Stimulated activated CD8-positive, alpha-beta memory T cell treated with anti-CD3 and anti-CD28 coated beads, Interleukin-2, amount 100 ng/mL, for 1 hour (primary cell): Measurements from ENCODE around the gene IFI27.

Experiments
- DNase-seq, 2 donors: peaks; one replicate each; pipeline ENCODE4 v3.0.0-alpha.2; 2020; ENCODE audit warnings: low read depth in 2 of 2

IFI27 gene

DNA sequence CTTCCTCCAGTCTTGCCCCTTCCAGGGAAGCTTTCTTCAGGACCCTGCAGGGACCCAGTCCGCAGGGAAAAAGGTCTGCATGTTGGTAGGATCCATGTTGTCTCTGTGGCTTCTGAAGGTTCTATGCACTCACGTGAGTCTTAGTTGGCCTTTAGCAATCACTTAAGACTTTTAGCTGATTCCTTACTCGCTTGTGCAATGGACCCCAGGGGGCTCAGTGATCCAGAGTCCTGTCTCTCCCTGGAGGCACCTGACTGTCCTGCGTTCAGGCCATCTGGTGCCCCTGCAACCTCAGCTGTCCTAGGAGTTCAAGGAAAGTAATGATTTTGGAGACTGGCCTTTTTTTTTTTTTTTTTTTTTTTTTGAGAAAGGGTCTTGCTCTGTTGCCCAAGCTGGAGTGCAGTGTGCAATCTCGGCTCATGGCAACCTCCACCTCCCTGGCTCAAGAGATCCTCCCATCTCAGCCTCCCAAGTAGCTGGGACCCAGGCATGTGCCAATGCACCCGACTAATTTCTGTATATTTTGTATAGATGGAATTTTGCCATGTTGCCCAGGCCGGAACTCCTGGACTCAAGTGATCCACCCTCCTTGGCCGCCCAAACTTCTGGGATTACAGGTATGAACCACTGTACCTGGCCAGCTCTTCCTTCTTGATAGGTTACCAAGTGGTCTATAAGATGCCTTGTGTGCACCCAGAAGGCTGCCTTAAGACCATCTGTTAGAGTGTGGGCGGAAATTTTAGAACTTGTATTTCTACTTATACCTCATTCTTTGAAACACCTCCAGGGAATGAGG lies 14.2 kb downstream of the IFI27 start:
- no peak for DNase-seq

- no peak for DNase-seq
Measured at GRCh38 chr14:94125659-94126418, 15.3 kb downstream of the IFI27 start.

- no peak for DNase-seq
Measured at GRCh38 chr14:94126419-94126677, 15.8 kb downstream of the IFI27 start.

DNA sequence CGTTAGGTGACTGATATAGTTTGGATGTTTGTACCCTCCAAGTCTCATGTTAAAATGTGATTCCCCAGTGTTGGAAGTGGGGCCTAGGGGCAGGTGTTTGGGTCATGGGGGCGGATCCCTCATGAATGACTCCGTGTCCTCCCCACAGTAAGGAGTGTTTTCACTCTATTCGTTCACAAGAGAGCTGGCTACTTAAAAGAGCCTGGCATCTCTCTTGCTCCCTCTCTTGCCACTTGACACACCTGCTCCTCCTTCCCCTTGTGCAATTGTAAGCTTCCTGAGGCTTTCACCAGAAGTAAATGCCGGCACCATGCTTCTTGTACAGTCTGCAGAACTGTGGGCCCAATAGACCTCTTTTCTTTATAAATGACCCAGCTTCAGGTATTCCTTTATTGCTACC lies 16.3 kb downstream of the IFI27 start:
- DNase-seq: no peak

DNA sequence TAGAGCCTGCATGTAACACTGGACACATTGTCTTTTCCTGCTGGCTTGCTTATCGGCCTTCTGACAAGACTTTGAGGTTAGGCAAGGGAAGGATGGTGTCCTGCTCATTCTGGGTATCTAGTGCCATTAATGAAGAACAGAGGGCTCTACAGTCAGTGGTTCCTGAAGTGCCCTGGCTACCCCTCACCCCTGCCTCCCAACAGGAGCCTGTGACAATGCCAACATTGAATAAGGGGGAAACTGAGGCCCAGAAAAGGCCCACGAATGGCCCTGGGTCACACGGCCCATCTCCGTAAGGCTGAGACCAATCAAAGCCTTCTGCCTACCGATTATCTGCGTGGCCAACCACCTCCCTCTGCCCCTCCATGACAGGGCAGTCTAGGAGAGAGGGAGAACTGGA lies 16.8 kb downstream of the IFI27 start:
- DNase-seq: no peak

DNA sequence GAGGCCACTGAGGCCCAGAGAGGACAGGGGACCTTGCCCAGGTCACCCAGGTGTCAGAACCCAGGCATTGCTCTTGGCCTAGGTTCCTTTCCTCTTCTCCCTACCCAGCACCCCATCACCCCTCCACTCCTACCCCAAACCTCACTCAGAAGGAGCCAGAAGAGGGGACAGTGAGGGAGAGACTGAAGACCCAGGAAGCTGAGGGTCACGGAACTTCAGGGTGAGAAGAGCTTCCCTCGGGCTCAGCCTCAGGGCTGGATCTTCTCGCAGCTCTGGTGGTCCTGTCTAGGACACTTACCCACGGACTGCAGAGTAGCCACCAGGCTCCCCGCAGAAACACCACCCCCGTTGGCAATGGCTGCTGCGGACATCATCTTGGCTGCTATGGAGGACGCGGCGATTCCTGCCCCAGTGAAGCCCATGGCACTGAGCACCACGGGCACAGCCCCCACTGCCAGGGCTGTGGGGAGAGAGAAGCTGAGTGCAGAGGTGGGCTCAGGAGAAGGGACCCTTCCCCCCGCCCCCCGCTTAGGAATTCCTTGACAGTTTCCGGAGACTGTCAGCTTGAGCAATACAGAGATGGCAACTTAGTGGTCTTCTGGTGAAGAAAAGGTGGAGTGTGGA lies 17.8 kb downstream of the IFI27 start:
- no peak for DNase-seq

DNA sequence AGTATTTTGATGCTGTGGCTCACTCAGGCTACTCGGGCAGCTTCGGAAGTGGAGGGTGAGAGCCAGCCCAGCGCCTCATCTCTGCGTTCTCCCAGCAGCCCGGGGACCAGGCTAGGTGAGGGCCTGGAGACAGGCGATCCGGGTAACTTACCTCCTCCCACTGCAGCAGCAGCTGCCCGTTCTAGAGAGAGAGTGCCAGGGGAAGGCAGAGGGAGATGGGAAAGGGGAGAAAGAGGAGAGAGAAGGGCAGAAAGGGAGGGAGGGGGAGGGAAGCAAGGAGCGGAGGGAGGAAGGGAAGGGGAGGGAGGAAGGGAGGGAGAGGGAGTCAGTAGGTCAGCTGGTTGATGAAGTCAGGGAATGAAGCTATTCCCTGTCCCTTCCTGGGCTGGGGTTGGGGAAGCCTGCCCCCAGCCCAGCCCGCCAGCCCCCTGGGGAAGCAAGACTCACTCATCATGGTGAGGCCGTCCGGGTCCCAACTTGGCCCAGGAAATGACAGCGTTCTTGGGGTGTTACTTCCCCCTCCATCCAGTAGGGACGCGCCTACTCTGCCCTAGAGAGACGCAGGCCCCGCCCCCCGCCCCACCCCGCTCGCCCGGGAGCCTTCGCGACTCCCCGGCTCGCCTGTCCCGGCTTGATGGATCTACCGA lies 18.7 kb downstream of the IFI27 start, which contains the start of gene IFI27L2:
IFI27L2 (minus strand) TSS at position 494 of the 647 bp plus-strand sequence; CDS start at position 454, 40 bp downstream.
- peak; percentile 22 to 51 for DNase-seq

GRCh38 chr14:94129758-94130414 lies 19.4 kb downstream of the IFI27 start:
- DNase-seq: no peak

- DNase-seq: peak; percentile 14 to 29
Measured at GRCh38 chr14:94132285-94132887, 21.9 kb downstream of the IFI27 start.

DNA sequence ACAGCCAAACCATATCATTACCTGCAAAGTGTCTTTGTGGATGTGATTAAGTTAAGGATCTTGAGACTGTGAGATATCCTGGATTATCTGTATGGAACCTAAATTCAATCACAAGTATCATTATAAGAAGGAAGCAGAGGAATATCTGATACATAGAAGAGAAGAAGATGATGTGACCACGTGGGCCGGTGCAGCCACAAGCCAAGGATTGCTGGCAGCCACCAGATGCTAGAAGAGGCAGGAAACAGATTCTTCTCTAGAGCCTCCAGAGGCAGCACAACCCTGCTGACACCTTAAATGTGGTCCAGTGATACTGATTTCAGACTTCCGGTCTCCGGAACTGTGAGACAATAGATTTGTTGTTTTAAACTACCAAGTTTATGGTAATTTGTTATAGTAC lies 24.9 kb downstream of the IFI27 start:
- DNase-seq: no peak

GRCh38 chr14:94136575-94137331 lies 26.2 kb downstream of the IFI27 start:
- DNase-seq: peak; percentile 73

DNA sequence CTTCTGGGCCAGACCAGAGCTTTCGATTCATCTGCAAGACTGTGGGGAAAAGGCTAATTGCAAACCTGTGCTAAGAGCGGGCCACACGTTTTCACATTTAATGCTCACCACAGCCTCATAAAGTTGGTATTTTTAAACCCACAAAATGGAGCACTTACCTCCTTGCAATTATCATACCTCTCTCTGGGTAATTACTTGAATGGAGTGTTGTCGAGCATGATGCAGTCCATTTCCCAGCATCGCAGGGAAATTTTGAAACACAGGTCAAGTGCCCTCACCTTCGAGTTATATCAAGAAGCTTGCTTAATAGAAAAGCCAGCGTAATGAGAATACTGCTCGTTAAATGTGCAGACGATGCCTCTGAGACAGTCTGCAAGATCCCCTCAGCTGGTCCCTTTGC lies 27.7 kb downstream of the IFI27 start:
- DNase-seq: no peak

DNA sequence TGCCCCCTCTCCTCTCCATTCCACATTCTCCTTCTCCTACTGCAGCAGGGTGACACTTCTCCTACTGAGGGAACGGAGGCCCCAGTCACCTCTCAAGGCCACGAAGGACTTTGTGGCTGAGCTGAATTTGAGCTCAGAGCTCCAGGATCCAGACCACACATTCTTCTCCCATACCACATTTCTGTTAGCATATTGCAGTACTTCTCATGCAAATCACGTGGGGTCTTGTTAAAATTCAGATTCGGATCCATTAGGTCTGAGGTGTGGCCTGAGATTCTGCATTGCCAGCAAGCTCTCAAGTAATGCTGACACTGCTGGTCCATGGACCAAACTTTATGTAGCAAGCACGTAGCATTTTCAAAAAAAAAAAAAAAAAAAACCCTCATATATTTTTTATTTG lies 28.5 kb downstream of the IFI27 start:
- no peak for DNase-seq

DNA sequence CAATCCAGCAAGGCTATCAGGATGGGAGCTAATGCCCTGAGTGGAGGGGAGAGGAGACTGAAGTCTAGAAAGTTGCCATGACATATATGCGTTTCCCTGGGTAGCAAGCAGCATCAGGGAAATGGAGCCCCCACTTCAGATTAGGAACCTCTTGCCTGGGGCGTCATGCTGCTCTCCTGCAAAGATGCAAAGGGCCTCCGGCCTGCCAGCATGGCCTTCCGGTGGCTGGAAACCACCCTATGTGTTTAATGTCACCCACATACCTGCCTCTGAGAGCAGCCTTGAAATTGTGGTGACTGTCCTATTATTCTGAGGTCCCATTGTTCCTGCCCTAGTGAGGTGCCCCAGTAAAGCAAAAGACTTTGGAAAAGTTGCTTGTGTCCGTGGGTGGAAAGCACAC lies 28.9 kb downstream of the IFI27 start:
- DNase-seq: no peak

DNA sequence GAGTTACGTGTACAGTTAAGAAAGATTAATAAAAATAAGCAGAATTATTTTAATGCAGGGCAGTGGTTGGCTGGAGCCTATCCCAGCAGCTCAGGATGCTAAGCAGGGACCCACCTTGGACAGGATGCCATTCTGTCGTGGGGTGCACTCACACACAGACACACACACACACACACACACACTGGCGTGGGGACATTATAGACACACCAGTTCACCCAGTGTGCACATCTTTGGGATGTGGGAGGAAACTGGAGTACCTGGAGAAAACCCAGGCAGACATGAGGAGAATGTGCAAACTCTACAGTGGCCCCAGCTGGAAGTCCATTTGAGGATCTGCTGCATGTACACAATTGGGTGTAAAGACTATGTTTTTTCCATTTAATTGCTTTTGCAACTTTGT lies 31.7 kb downstream of the IFI27 start:
- no peak for DNase-seq

- no peak for DNase-seq
Measured at GRCh38 chr14:94142836-94143235, 32.3 kb downstream of the IFI27 start.

DNA sequence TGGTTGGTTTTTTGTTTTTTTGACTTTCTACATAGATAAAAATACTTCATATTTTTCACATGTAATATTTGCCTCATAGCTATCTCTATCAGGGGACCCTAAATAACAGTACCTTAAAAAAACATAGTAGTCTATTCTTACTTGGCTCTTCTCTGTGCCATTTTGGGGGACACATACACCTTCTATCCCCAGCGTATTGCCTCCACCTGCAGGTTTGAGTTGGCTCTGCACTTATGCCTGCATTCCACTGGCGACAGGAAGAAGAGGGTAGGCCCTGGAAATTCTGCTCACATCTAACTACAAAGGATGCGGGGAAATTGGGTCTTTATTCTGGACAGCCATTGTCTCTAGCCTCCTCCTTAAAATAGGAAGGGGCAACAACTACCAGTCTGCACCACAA lies 32.7 kb downstream of the IFI27 start:
- no peak for DNase-seq

GRCh38 chr14:94143711-94144110 lies 33.2 kb downstream of the IFI27 start:
- no peak for DNase-seq

DNA sequence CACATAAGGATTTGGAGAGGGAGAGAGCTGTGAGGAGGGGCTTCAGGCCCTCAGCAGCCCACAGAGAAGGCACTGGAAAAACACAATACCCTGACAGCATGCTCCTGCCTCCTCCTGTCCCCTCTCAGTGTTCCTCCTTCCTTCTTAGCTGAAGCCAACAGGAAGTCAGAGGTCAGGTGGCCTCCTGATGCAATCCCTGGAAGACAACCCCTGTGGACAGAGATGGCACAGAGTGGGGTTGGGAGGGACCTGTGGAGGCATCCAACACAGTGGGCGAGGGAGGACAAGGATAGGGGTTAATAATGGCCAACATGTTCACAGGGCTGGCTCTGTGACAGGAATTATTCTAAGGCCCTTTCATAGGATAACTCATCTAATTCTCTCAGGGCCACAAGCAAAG lies 34.2 kb downstream of the IFI27 start:
- no peak for DNase-seq

DNA sequence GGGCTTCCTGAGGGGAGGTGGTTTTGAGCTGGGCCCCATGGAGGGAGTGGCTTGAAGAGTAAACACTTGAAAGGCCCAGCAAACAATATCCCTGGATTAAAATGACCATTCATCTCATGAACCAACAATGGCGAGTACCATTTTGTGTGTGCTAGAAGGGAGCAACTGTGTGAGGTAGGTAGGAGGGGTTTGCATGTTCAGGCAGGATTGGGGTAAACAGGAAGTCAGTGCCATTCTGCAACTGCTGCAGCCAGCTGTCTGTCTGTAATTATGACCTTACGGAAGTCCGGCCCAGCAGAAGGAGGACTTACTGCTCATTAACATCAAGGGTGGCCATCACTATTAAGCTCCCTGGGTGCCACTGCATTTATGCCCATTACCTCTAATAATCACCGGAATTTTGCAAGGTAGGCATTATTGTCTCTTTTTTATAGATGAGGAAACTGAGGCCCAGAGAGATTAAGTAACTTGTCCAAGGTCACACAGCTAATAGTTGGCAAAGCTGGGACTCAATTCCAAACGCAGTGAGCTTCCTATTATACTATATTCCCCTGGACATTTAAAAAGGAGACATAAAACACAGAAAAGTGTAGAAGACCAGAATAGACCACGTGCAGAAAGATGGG lies 35.5 kb downstream of the IFI27 start:
- DNase-seq: no peak
